HepG2 (cell line): ENCODE data around the gene EMC10. TPM values are rescaled to one million over a fixed set of nuclear protein-coding genes. Genes with fewer than 3 reads are reported as not detected.

Source experiments
- ARID4A ChIP-seq: sonication (generic); formaldehyde crosslinking; IDR thresholded peaks from 2 replicates; pipeline ENCODE4 v1.5.0; 2020; ENCODE audit warnings: mild to moderate bottlenecking, missing genetic modification reagents, borderline replicate concordance
- CENPT ChIP-seq: sonication (generic); formaldehyde crosslinking; IDR thresholded peaks from 2 replicates; pipeline ENCODE4 v1.8.0; 2022; ENCODE audit warnings: low read depth, mild to moderate bottlenecking, moderate library complexity, missing genetic modification reagents
- FOXO1 ChIP-seq: sonication (generic); formaldehyde crosslinking; IDR thresholded peaks from 2 replicates; pipeline ENCODE4 v1.4.0; 2020; ENCODE audit warnings: missing genetic modification reagents
- MEF2D ChIP-seq: sonication (generic); formaldehyde crosslinking; IDR thresholded peaks from 2 replicates; pipeline ENCODE4 v1.5.1; 2020; ENCODE audit warnings: mild to moderate bottlenecking, missing genetic modification reagents
- PBX3 ChIP-seq: sonication (generic); formaldehyde crosslinking; IDR thresholded peaks from 2 replicates; pipeline ENCODE4 v1.8.1; 2023; ENCODE audit warnings: missing genetic modification reagents, inconsistent platforms, borderline replicate concordance
- ZNF331 ChIP-seq: sonication (generic); formaldehyde crosslinking; IDR thresholded peaks from 2 replicates; pipeline ENCODE4 v1.4.0; 2020; ENCODE audit warnings: missing genetic modification reagents
- ZNF891 ChIP-seq: sonication (generic); formaldehyde crosslinking; IDR thresholded peaks from 2 replicates; pipeline ENCODE4 v1.5.0; 2020; ENCODE audit warnings: mild to moderate bottlenecking, missing genetic modification reagents
- polyA plus RNA-seq, 8 experiments: library from polyadenylated mRNA; depleted of rRNA in 3 of 8; stranded (reverse) in 7 of 8; unstranded in 1 of 8; fragments of >200 nt; fragmentation: Illumina TruSeq in 4 of 8; extraction: Trizol in 4 of 8; gene quantifications; 2 replicates each; pipeline versions ENCODE4 v1.2.1 to v1.2.3, GENCODE V29; 2011 to 2016; ENCODE audit warnings: low read depth in 4 of 8, missing spikeins in 1 of 8, mixed read lengths in 1 of 8; ENCODE audit not compliant: insufficient read depth in 1 of 8
- total RNA-seq, 5 experiments: library from RNA; depleted of rRNA; stranded (reverse); fragments of >200 nt; fragmentation: Illumina TruSeq; extraction: Trizol; gene quantifications; 2 replicates each; pipeline ENCODE4 v1.2.3, GENCODE V29; 2016; ENCODE audit warnings: low read depth in 1 of 5

The EMC10 gene
- total and polyA plus RNA-seq, 2 of the 13 experiments (the other 11 are each of a cell fraction or from before 2014, with no cell fraction given), result not detected

DNA sequence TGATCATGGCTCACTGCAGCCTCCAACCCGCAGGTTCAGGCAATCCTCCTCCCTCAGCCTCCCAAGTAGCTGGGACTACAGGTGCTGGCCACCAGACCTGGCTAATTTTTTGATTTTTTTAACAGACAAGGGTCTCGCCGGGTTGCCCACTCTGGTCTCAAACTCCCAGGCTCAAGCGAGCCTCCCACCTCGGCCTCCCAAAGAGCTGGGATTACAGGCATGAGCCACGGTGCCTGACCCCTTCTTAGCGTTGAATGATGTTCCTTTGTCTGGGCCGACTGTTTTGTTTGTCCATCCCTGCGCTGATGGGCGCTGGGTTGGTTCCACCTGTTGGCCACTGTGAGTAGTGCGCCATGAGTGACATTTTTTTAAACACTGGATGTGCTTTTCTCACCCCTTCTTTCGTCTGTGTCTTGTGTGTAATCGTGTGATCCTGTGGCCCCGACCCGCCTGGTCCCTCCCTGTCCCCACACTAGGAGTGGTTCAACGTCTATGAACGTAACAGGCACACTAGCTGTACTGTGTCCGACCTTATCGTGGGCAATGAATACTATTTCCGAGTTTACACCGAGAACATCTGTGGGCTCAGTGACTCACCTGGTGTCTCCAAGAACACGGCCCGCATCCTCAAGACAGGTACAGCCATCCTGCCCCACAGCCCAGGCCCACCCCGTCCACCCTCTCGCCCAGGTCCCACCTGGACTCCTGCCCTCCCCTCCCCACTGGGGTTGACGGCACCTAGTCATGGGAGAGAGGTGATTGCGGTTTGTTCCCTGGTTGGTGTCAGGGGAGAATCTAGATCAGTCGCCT, 15.0 kb upstream of the EMC10 start (continued):
- TF ChIP-seq FOXO1 (CRISPR knock-in tag) (no peak), ZNF891 (CRISPR knock-in tag) (no peak), ZNF331 (CRISPR knock-in tag) (0 out of 2 replicates have a peak, but pooled peaks have one; percentile 47), CENPT (CRISPR knock-in tag) (no peak), ARID4A (no peak), MEF2D (CRISPR knock-in tag) (no peak), PBX3 (CRISPR knock-in tag) (no peak)
